Stimulated activated CD4-positive, alpha-beta T cell treated with anti-CD3 and anti-CD28 coated beads, TNF-alpha, amount 100 ng/mL, for 4 hours (primary cell): ENCODE results near the gene KRT77.

Experiments used
- DNase-seq, 3 experiments: peaks; one replicate each; pipeline ENCODE4 v3.0.0-alpha.2; 2020; ENCODE audit warnings: low read depth in 3 of 3

The KRT77 gene

DNA sequence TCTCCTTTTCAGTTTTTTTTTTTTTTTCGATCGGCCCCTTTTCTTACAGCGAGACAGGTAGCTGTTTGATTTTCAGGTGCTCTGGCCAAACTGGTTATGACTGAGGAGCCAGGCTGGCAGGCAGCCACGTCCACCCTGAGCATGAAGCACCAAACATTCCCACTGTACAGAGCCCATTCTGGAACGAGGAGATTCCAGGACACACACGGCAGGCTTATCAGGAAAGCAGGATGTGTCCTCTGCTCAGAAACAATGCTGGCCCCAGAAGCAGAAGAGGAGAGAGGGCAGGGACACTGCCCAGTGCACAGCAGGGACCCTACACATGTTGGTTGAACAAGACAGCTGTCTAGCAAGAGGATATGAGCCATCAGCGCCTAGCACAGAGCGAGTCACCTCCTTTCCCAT lies 47.6 kb downstream of the KRT77 start:
- no peak for DNase-seq

DNA sequence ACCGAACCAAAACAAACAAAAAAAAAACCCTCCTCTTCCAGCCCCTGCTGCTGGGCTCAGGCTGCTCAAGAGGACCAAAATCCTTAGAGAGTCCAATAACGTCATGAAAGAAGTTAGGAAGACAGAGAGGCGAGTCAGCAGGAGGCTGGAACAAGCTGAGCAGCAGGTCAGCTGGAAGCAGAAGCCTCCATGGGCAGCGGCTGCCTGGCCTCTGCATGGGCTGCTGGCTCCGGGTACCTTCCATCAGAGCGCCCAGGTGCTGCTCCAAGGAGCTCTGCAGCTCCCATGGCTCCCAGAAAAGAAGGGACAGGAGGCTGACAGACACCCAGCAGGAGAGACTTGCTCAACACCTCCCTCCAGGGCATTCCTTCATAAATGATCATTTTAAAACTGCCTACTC lies 48.1 kb downstream of the KRT77 start:
- no peak for DNase-seq

DNA sequence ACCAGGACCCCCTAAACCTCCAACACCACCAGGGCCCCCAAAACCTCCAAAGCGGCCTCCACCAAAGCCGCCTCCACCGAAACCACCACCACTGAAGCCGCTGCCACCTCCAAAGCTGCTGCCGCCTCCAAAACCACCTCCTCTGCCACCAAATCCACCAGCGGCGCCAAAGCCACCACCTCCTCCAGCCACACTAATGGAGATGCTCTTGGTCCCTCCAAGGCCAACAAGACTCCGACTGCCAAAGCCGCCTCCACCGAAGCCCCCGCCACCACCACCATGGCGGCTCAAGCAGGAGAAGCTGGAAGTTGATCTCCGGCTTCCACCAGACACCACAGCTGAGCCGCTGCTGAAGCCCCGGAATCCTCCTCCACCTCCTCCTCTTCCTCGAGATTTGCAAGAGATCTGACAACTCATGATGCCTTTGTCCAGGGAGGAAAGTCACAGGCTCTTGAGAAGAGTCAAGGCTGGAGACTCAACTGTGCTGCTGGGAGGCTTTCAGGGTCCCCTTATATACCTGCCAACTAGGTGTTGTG lies 51.5 kb downstream of the KRT77 start, which contains the start of gene KRT2:
Gene KRT2 (minus strand): TSS at position 486 of the 536 bp plus-strand sequence. CDS start 69 bp downstream, at position 417.
- no peak for DNase-seq

DNA sequence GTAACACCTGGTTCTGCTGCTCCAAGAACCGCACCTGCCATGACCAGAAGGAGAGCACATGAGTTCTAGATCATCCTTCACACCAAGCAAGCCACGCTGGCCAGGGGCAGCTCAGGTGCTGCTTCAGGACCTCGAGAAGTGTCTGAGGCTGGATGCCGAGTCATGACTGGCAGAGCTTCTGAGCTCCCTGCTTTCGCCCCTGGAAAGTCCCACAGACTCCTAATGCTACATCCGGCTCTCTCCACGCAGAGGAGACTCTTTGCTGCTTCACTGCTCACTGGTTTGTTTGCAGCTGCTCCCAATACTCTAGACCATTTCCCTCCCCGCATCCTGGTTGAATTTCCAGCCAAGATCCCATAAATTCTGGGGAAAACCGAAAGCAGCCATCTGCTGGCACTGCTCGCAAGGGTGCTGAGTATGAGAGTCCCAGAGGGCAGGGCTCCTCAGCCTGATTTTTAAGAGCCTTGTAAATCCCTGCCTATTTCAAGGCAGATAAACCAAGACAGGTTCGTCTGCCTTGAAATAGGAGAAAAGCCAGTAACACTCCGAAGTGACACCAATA lies 52.7 kb downstream of the KRT77 start:
- no peak for DNase-seq

DNA sequence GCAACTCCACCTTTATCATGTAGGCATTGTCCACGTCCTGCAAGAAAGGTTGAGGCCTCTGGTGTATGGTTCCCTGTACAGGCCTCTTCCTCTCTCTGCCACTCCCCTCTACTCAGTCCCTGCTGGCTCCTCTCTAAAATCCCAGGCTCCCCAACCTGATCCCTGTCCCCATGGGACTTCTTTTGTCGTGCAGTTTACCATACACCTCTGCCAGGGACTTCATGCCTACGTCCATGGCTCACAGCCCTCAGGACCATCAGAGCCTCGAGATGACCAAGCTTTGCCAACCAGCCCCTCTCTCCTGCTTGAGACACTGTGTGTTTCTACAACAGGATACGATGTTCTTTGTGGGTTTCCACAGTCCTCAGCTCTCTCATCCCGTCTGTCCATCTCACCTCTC lies 54.3 kb downstream of the KRT77 start:
- DNase-seq: no peak

DNA sequence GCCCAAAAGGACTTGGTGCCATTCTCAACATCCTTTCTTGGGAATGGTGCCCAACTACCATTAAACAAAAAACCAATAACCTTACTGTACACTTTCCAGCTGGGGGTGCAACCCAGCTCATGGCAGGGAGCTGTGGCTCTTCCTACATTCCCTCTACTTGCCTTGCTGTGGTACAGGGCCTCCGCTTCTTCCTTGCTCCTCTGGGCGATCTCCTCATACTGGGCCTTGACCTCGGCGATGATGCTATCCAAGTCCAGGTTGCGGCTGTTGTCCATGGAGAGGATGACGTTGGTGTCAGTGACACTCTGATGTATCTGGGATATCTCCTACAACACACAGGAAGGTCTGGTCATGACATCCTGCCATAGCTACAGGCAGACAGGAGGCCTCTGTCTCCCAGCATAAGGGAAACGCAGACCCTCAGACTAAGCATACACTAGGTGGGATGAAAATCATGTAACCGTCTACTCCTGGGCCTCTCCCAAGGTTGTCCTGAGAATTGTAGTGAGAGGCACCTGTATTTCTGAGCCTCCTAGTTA lies 55.2 kb downstream of the KRT77 start:
- DNase-seq: no peak

DNA sequence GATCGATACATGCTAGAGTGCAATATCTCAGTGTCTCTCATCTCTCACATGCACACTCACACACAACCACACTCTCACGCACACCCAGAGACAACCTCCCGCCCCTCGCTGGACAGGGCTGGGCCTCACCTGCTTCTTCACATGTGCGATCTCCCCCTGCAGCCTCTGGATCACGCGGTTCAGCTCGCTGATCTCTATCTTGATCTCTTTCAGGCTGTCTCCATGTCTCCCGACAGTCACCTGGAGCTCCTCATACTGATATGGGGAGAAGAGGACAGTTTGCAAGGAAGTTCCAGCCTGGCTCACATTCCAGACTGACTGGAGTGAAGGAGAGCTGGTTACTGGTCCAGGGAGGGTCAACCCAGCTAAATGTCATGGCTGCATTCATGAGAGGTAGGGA lies 55.7 kb downstream of the KRT77 start:
- no peak for DNase-seq

DNA sequence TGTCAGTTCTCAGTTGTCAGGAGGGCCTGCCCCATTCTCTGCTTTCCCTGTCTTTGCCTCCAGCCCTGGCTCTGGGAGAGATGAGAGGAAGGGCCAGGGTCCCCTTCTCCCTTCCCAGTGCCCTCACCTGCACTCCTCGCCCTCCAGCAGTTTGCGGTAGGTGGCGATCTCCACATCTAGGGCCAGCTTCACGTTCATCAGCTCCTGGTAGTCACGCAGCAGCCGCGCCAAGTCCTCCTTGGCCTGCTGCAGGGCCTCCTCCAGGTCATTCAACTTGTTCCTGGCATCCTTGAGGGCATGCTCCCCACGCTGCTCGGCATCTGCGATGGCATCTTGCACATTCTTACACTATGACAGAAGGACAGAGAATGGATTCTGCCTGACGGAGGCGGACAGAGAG lies 56.7 kb downstream of the KRT77 start:
- DNase-seq: no peak

DNA sequence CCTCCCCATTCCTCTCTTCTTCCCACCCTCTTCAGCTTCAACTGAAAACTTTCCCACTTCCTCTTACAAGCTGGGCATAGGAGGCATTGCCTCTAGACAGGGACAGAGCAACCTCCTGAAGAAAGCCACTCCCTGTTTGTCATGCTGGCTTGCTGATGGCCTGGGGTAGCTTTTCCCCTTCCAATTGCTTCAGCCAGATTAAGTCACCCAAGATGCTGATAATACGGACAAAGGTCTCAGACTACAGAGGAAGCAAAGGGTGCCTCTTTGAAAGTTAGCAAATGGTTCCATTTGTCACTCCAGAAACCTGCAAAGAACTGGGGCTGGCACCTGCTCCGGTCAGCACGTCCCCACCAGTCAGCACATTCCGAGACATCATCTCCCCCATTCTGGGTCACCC lies 57.3 kb downstream of the KRT77 start:
- DNase-seq: no peak

DNA sequence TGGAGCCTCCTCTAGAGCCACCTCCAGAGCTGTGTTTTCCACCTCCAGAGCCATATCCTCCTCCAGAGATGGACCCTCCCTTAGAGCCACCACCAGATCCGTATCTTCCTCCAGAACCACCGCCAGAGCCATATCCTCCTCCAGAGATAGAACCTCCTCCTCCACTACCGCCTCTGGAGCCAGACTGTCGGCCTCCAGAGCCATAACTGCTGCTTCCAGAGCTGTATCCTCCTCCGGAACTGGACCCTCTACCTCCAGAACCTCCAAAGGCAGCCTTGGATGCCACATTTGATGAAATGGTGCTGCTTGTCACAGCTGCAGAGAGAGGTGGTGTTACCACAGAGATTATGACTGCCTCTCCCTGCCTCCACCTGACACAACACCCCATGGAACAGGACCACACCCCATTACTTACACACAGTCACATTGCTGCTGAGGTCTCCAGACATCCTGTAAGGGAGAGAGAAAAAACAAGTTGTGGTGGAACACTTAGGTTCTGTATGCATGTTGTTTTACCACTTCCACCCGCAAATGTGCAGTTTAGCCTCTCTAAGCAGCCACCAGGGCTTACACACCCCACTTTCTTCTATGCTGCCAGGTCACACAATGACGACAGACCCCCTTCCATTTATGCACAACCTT lies 58.1 kb downstream of the KRT77 start:
- DNase-seq: no peak

DNA sequence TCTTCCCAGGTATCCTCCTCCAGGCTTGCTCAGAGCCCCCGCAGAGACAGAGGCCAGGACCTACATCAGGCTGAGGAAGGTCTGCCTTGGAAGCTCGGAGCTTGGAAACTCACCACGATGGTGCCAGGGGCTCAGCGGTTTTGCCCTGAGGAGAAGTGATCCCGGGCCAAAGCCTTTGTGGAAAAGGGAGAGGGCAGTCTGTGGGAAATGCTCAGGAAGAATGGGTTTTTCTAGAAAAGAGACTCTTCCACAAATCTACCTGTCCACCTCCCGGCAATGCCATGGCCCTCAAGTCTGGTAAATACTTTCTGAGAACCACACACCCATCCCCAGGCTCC lies 59.3 kb downstream of the KRT77 start:
- DNase-seq: no peak

DNA sequence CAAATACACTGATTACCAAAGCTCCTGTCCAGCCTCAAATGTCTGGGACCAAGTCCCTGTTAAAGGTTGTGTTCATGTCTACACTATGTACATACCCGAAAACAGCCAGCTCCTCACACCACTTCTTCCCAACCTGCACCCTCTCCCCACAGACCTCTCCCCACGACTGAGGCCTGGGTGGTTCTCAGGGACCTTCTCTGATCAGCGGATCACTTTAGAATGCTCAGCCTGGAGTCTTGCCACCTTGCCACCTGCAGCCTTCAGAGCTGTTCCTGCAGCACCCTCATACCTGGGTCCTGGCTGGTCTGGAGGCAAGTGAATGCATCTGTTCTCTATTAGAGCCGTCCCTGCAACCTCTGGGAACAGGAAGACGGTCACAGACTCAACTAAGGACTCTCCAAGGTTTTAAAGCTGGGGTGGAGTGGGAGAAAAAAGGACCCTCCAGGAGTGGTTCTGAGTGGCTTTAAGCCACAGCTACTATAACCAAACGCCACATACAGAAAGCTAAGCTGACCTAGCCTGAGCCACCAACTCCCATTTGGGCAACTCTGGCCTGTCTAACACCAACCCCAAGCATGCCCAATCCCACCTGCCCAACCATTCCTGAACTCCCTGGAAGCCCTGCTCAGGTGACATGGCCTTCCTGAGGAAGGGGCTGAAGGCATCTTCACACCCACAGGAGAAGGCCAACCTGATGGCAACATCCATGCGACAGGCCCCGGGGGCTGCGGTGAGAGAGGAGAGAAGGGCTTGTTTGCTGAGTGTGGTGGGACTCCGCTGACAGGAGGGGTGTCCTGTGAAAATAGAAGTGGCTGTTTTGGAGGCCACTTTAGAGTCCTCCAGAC lies 59.9 kb downstream of the KRT77 start:
- no peak for DNase-seq

DNA sequence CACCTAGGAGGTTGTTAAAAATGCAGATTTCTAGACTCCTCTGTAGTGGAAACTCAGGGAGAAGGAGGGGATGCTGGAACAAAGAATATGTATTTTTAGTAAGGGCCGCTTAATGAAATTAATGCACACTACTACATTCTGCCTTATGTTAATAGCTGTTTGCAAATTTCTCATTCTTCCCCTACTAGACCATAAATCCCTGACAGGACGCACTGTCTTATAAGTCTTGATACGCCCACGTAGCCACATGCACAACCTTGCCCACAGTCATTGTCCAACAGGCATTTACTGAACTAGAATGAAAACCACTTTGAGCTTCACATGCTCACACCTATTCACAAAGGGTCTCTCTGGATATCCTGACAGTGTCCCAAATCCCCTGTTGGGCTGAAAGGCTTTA lies 61.9 kb downstream of the KRT77 start:
- DNase-seq: no peak
